PC-9 (cell line): ENCODE measurements around the gene AGMO. TPM values are rescaled to one million over a fixed set of nuclear protein-coding genes. Genes with fewer than 3 reads are reported as not detected.
A peak's percentile ranks its signal among the peaks of the same experiment; 100 is the strongest.
"Not testable (repeated sequence)": the region's sequence is repeated elsewhere in the genome, so short reads cannot be mapped to it uniquely, and the experiment has no call there.

Experiments used
- BruUV-seq: library from RNA; stranded (reverse); fragments of 400-500 nt; replicated peaks from 2 replicates; lab custom pipeline; 2021; lab: Mats Ljungman, UMichigan
- CTCF ChIA-PET: fragments of 300-600 bp; sonication (Branson Sonifier 250); formaldehyde crosslinking; loops from one replicate; lab custom pipeline; 2022; ENCODE audit warnings: antibody characterized with exemption; lab: Charles Lee
- POLR2A ChIA-PET: fragments of 300-600 bp; sonication (Branson Sonifier 250); formaldehyde crosslinking; loops from one replicate; lab custom pipeline; 2022; ENCODE audit warnings: antibody characterized with exemption; ENCODE audit not compliant: unreplicated experiment; lab: Charles Lee
- DNase-seq, 2 experiments: peaks; one replicate each; pipeline versions ENCODE4 v3.0.0 to v3.0.0-alpha.2; 2015 to 2022; ENCODE audit warnings: mixed read lengths in 1 of 2
- H2AFZ ChIP-seq: fragments of 200-600 bp; sonication (generic); 2 replicates; pipeline ENCODE4 v1.8.1; 2017; ENCODE audit warnings: antibody characterized with exemption
- H3F3A ChIP-seq: fragments of 200-600 bp; sonication (generic); 2 replicates; pipeline ENCODE4 v1.8.1; 2017; ENCODE audit warnings: antibody characterized with exemption, mild to moderate bottlenecking, low read depth; ENCODE audit not compliant: insufficient read depth
- H3K27ac ChIP-seq: fragments of 200-600 bp; sonication (generic); 2 replicates; pipeline ENCODE4 v1.6.1; 2016; ENCODE audit warnings: mixed run types
- H3K27me3 ChIP-seq: fragments of 200-600 bp; sonication (generic); 2 replicates; pipeline ENCODE4 v1.6.1; 2016; ENCODE audit warnings: low read depth, mixed run types; ENCODE audit not compliant: insufficient read depth
- H3K36me3 ChIP-seq: fragments of 200-600 bp; sonication (generic); 2 replicates; pipeline ENCODE4 v1.6.1; 2016; ENCODE audit warnings: low read depth, mixed run types
- H3K4me1 ChIP-seq: fragments of 200-600 bp; sonication (generic); replicated peaks from 2 replicates; pipeline ENCODE4 v1.6.1; 2016; ENCODE audit warnings: mixed run types; ENCODE audit not compliant: insufficient read depth
- H3K4me2 ChIP-seq: fragments of 200-600 bp; sonication (generic); 2 replicates; pipeline ENCODE4 v1.6.1; 2017; ENCODE audit warnings: mixed run types
- H3K4me3 ChIP-seq: fragments of 200-600 bp; sonication (generic); 2 replicates; pipeline ENCODE4 v1.6.1; 2016; ENCODE audit warnings: mixed run types
- H3K79me2 ChIP-seq: fragments of 200-600 bp; sonication (generic); 2 replicates; pipeline ENCODE4 v1.6.1; 2017; ENCODE audit warnings: low read depth, mixed run types
- H3K9me2 ChIP-seq: fragments of 200-600 bp; sonication (generic); 2 replicates; pipeline ENCODE4 v1.8.1; 2017; ENCODE audit warnings: mild to moderate bottlenecking; ENCODE audit not compliant: insufficient read depth
- H3K9me3 ChIP-seq: fragments of 200-600 bp; sonication (generic); 2 replicates; pipeline ENCODE4 v1.8.1; 2016; ENCODE audit warnings: low read depth; ENCODE audit not compliant: insufficient read depth
- H4K20me1 ChIP-seq: fragments of 200-600 bp; sonication (generic); 2 replicates; pipeline ENCODE4 v1.8.1; 2017; ENCODE audit not compliant: insufficient read depth
- EZH2 ChIP-seq: fragments of 200-600 bp; sonication (generic); IDR thresholded peaks from 2 replicates; pipeline ENCODE4 v1.8.0; 2017; ENCODE audit warnings: antibody characterized with exemption, low read depth
- intact Hi-C: fragments of 100-400 bp; cut with micrococcal nuclease; formaldehyde crosslinking; loops from one replicate; pipeline ENCODE4 v1.10.0; 2022; ENCODE audit not compliant: unreplicated experiment
- total RNA-seq: library from RNA; stranded (reverse); gene quantifications from 2 replicates; pipeline ENCODE4 v1.2.3, GENCODE V29; 2021
- TF ChIP-seq, protein P1 (sequence below): fragments of 200-600 bp; sonication (generic); conservative IDR thresholded peaks from 2 replicates; pipeline ENCODE4 v1.6.1; 2017; ENCODE audit warnings: mixed run types, antibody characterized with exemption, mild to moderate bottlenecking, moderate library complexity

AGMO gene
- total RNA-seq, 1 experiment from 2014 or later, result not detected

GRCh38 chr7:15554081-15554480 is 7.7 kb downstream of the AGMO start:
- H3K9me2 ChIP-seq, result 0 out of 2 replicates have a peak, but pooled peaks cover 5% of the 10 kb centered on the region
- no peaks in the 10 kb centered on the region for H3K79me2 ChIP-seq
- BruUV-seq, result no TSS peak
- no peak for DNase-seq
- intact Hi-C loops, result no loop called here
- H3K4me2 ChIP-seq, result no peak overlapping the region
- no peaks in the 10 kb centered on the region for H3K27me3 ChIP-seq
- no peaks in the 10 kb centered on the region for H3F3A ChIP-seq
- no peaks in the 10 kb centered on the region for H3K4me1 ChIP-seq
- CTCF ChIA-PET, result interaction anchor here (0.6 kb wide), 2 partner anchors 151 to 167 kb away, joined by 4 to 6 read pairs; no protein-coding TSS in a partner anchor
- POLR2A ChIA-PET, result no interaction called here
- H4K20me1 ChIP-seq, result no peaks in the 10 kb centered on the region
- TF ChIP-seq, protein P1, sequence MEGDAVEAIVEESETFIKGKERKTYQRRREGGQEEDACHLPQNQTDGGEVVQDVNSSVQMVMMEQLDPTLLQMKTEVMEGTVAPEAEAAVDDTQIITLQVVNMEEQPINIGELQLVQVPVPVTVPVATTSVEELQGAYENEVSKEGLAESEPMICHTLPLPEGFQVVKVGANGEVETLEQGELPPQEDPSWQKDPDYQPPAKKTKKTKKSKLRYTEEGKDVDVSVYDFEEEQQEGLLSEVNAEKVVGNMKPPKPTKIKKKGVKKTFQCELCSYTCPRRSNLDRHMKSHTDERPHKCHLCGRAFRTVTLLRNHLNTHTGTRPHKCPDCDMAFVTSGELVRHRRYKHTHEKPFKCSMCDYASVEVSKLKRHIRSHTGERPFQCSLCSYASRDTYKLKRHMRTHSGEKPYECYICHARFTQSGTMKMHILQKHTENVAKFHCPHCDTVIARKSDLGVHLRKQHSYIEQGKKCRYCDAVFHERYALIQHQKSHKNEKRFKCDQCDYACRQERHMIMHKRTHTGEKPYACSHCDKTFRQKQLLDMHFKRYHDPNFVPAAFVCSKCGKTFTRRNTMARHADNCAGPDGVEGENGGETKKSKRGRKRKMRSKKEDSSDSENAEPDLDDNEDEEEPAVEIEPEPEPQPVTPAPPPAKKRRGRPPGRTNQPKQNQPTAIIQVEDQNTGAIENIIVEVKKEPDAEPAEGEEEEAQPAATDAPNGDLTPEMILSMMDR, result no peak
- no peak for TF ChIP-seq EZH2
- no peak overlapping the region for H2AFZ ChIP-seq
- no peak overlapping the region for H3K4me3 ChIP-seq
- H3K9me3 ChIP-seq, result no peaks in the 10 kb centered on the region
- no peak overlapping the region for H3K27ac ChIP-seq
- H3K36me3 ChIP-seq, result no peaks in the 10 kb centered on the region

- CTCF ChIA-PET, result not testable (repeated sequence)
These were observed 14.5 kb downstream of the AGMO start for GRCh38 chr7:15547320-15547719.

DNA sequence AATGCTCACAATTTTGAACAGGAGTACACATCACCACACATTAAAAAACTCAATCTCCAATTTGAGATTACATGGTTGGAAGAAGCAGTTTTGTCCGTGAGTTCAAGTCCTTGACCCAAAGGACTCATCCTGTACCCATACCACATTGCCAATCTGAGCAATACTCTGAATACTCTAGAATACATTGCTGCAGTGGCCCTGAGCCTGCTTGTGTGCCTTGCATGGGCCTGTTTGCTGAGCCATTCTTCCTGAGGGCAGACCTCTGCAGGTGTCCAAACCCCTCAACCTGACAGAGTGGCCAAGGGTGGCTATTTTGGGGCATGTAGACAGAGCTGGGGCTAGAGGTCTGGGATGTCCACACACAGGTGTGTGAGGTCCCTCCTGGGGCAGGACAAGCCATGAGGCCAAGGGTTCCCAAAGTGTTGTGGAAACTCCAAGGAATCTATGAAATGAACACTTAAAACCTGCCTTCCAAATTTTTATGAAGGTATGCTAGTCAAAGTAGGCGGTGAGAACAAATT is 15.5 kb downstream of the AGMO start:
- Histone ChIP-seq H4K20me1 (no peaks in the 10 kb centered on the region), H3K36me3 (no peaks in the 10 kb centered on the region), H3K9me2 (no peaks in the 10 kb centered on the region), H3K79me2 (no peaks in the 10 kb centered on the region), H3K4me1 (no peaks in the 10 kb centered on the region), H3K27me3 (no peaks in the 10 kb centered on the region), H3K4me2 (no peak overlapping the region), H3K27ac (no peak overlapping the region), H2AFZ (no peak overlapping the region), H3F3A (no peaks in the 10 kb centered on the region), H3K4me3 (no peak overlapping the region), H3K9me3 (no peaks in the 10 kb centered on the region)
- no TSS peak for BruUV-seq
- DNase-seq, result no peak
- CTCF ChIA-PET, result no interaction called here
- intact Hi-C loops, result no loop called here
- no peak for TF ChIP-seq EZH2
- TF ChIP-seq, protein P1, result no peak
- POLR2A ChIA-PET, result no interaction called here

More at GRCh38 chr7:15547320-15547719, 14.5 kb downstream of the AGMO start:
- H3K27ac ChIP-seq, intact Hi-C loops, H3K27me3 ChIP-seq, BruUV-seq, H3K9me3 ChIP-seq, H3K4me1 ChIP-seq, H3K9me2 ChIP-seq, POLR2A ChIA-PET, H4K20me1 ChIP-seq, H2AFZ ChIP-seq, H3K4me3 ChIP-seq, H3K36me3 ChIP-seq, H3F3A ChIP-seq, H3K4me2 ChIP-seq, H3K79me2 ChIP-seq: not testable (repeated sequence)
- DNase-seq, result peak in 1 of 2 experiments; percentile 12

DNA sequence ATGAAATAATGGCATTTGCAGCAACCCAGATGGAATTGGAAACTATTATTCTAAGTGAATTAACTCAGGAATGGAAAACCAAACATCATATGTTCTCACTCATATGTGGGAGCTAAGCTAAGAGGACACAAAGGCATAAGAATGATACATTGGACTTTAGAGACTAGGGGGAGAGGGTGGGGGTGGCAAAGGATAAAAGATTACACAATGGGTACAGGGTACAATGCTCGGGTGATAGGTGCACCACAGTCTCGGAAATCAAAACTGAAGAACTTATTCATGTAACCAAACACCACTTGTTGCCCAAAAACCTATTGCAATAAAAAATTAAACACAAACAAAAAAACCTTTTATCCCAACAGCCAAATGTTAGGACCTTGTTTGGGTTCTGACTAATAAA is 17.8 kb downstream of the AGMO start:
- CTCF ChIA-PET, result no interaction called here
- Histone ChIP-seq H3K4me2 (no peak overlapping the region), H3K9me3 (no peaks in the 10 kb centered on the region), H3K4me1 (no peaks in the 10 kb centered on the region), H3F3A (no peaks in the 10 kb centered on the region), H4K20me1 (no peaks in the 10 kb centered on the region), H3K79me2 (no peaks in the 10 kb centered on the region), H3K4me3 (no peak overlapping the region), H3K36me3 (no peaks in the 10 kb centered on the region), H3K27me3 (no peaks in the 10 kb centered on the region), H3K9me2 (no peaks in the 10 kb centered on the region), H2AFZ (no peak overlapping the region), H3K27ac (no peak overlapping the region)
- no peak for DNase-seq
- TF ChIP-seq, protein P1, result no peak
- POLR2A ChIA-PET, result no interaction called here
- intact Hi-C loops, result no loop called here
- BruUV-seq, result no TSS peak
